Measurements from ENCODE around the gene PCDHB3. TPM values are rescaled to one million over a fixed set of nuclear protein-coding genes. Genes with fewer than 3 reads are reported as not detected.
"Not testable (repeated sequence)": the region's sequence is repeated elsewhere in the genome, so short reads cannot be mapped to it uniquely, and the experiment has no call there.

The PCDHB3 gene
- total RNA-seq, 2 experiments from 2014 or later: not detected

DNA sequence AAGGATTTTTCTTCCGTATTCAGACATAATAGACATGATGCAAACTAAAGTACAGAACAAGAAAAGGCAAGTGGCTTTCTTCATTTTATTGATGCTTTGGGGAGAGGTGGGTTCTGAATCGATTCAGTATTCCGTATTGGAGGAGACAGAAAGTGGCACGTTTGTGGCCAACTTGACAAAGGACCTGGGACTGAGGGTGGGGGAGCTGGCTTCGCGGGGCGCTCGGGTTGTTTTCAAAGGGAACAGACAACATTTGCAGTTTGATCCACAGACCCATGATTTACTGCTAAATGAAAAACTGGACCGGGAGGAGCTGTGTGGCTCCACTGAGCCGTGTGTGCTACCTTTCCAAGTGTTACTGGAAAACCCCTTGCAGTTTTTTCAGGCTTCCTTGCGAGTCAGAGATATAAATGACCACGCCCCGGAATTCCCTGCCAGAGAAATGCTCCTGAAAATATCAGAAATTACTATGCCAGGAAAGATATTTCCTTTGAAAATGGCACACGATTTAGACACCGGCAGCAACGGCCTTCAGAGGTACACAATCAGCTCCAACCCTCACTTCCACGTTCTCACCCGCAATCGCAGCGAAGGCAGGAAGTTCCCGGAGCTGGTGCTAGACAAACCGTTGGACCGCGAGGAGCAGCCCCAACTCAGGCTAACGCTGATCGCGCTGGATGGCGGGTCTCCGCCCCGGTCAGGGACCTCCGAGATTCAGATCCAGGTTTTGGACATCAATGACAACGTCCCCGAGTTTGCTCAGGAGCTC lies 50.1 kb downstream of the PCDHB3 start:
- ATAC-seq (no peak), DNase-seq (no peak)
- CTCF ChIA-PET: interaction anchor here (0.9 to 1.3 kb wide), 7 partner anchors 8 to 414 kb away, joined by 3 to 5 read pairs (median 3); partner anchors contain the start of gene PCDHB9
- TF ChIP-seq, protein P1, sequence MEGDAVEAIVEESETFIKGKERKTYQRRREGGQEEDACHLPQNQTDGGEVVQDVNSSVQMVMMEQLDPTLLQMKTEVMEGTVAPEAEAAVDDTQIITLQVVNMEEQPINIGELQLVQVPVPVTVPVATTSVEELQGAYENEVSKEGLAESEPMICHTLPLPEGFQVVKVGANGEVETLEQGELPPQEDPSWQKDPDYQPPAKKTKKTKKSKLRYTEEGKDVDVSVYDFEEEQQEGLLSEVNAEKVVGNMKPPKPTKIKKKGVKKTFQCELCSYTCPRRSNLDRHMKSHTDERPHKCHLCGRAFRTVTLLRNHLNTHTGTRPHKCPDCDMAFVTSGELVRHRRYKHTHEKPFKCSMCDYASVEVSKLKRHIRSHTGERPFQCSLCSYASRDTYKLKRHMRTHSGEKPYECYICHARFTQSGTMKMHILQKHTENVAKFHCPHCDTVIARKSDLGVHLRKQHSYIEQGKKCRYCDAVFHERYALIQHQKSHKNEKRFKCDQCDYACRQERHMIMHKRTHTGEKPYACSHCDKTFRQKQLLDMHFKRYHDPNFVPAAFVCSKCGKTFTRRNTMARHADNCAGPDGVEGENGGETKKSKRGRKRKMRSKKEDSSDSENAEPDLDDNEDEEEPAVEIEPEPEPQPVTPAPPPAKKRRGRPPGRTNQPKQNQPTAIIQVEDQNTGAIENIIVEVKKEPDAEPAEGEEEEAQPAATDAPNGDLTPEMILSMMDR (IDR thresholded peaks at IDR 0.05): no peak
- H3K4me3 Mint-ChIP-seq: no peak overlapping the region
- H3K27ac Mint-ChIP-seq: no peak overlapping the region
- intact Hi-C loops (cut with micrococcal nuclease): no loop called here
- H3K4me1 Mint-ChIP-seq (ENCODE audit: low read depth): no peaks in the 10 kb centered on the region
- peaks cover 17% of the 10 kb centered on the region for H3K36me3 Mint-ChIP-seq (ENCODE audit: low read depth)
- POLR2A ChIA-PET: interaction anchor here (0.5 kb wide), 1 partner anchor 656 kb away, joined by 3 read pairs; no protein-coding TSS in a partner anchor
- H3K27me3 Mint-ChIP-seq: peaks cover 31% of the 10 kb centered on the region
- H3K9me3 Mint-ChIP-seq: peaks cover 16% of the 10 kb centered on the region

DNA sequence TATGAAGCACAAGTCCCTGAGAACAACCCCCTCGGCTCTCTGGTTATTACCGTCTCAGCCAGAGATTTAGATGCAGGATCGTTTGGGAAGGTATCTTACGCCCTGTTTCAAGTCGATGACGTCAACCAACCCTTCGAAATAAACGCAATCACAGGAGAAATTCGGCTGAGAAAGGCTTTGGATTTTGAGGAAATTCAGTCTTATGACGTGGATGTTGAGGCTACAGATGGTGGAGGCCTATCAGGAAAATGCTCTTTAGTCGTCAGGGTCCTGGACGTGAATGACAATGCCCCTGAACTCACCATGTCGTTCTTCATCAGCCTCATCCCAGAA lies 50.7 kb downstream of the PCDHB3 start:
- H3K27ac Mint-ChIP-seq: no peak overlapping the region
- TF ChIP-seq, protein P1 (IDR thresholded peaks at IDR 0.05): no peak
- H3K4me1 Mint-ChIP-seq (ENCODE audit: low read depth): no peaks in the 10 kb centered on the region
- H3K9me3 Mint-ChIP-seq: peaks cover 18% of the 10 kb centered on the region
- H3K27me3 Mint-ChIP-seq: peaks cover 35% of the 10 kb centered on the region
- POLR2A ChIA-PET: no interaction called here
- no peak for DNase-seq
- H3K4me3 Mint-ChIP-seq: no peak overlapping the region
- no peak for ATAC-seq
- H3K36me3 Mint-ChIP-seq (ENCODE audit: low read depth): peaks cover 17% of the 10 kb centered on the region
- intact Hi-C loops (cut with micrococcal nuclease): no loop called here
- CTCF ChIA-PET: interaction anchor here (1.2 kb wide), 1 partner anchor 333 kb away, joined by 5 read pairs; no protein-coding TSS in a partner anchor

DNA sequence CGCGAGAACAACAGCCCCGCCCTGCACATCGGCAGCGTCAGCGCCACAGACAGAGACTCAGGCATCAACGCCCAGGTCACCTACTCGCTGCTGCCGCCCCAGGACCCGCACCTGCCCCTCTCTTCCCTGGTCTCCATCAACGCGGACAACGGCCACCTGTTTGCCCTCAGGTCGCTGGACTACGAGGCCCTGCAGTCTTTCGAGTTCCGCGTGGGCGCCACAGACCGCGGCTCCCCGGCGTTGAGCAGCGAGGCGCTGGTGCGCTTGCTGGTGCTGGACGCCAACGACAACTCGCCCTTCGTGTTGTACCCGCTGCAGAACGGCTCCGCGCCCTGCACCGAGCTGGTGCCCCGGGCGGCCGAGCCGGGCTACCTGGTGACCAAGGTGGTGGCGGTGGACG lies 51.4 kb downstream of the PCDHB3 start:
- H3K4me1 Mint-ChIP-seq (ENCODE audit: low read depth); H3K4me3 Mint-ChIP-seq; ATAC-seq; H3K27ac Mint-ChIP-seq; DNase-seq; CTCF ChIA-PET; intact Hi-C loops (cut with micrococcal nuclease); POLR2A ChIA-PET: not testable (repeated sequence)
- Mint-ChIP-seq H3K27me3 (peaks cover 38% of the 10 kb centered on the region), H3K9me3 (peaks cover 24% of the 10 kb centered on the region), H3K36me3 (ENCODE audit: low read depth) (peaks cover 17% of the 10 kb centered on the region)

DNA sequence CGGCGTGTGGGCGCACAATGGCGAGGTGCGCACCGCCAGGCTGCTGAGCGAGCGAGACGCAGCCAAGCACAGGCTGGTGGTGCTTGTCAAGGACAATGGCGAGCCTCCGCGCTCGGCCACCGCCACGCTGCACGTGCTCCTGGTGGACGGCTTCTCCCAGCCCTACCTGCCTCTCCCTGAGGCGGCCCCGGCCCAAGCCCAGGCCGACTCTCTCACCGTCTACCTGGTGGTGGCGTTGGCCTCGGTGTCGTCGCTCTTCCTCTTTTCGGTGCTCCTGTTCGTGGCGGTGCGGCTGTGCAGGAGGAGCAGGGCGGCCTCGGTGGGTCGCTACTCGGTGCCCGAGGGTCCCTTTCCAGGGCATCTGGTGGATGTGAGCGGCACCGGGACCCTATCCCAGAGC lies 51.8 kb downstream of the PCDHB3 start:
- DNase-seq; H3K27ac Mint-ChIP-seq; intact Hi-C loops (cut with micrococcal nuclease); H3K4me1 Mint-ChIP-seq (ENCODE audit: low read depth); CTCF ChIA-PET; POLR2A ChIA-PET; ATAC-seq; H3K4me3 Mint-ChIP-seq: not testable (repeated sequence)
- Mint-ChIP-seq H3K9me3 (peaks cover 27% of the 10 kb centered on the region), H3K36me3 (ENCODE audit: low read depth) (peaks cover 17% of the 10 kb centered on the region), H3K27me3 (peaks cover 39% of the 10 kb centered on the region)

Other genes starting within 250 kb of the PCDHB3 start
- not detected for gene PCDHA10, start 244.6 kb upstream of the PCDHB3 start, total RNA-seq
- gene PCDHA11, start 231.5 kb upstream of the PCDHB3 start, total RNA-seq: not detected
- not detected for gene PCDHA12, start 225.2 kb upstream of the PCDHB3 start, total RNA-seq
- not detected for gene PCDHA13, start 218.3 kb upstream of the PCDHB3 start, total RNA-seq
- gene PCDHAC1, start 174.2 kb upstream of the PCDHB3 start, total RNA-seq: not detected
- not detected for gene PCDHAC2, start 134.0 kb upstream of the PCDHB3 start, total RNA-seq
- not detected for gene PCDHB1, start 49.1 kb upstream of the PCDHB3 start, total RNA-seq
- gene PCDHB2, start 5.9 kb upstream of the PCDHB3 start, total RNA-seq: not detected
- gene PCDHB4, start 21.3 kb downstream of the PCDHB3 start, total RNA-seq: not detected
- not detected for gene PCDHB5, start 34.7 kb downstream of the PCDHB3 start, total RNA-seq
- not detected for gene PCDHB6, start 49.6 kb downstream of the PCDHB3 start, total RNA-seq
- gene PCDHB7, start 72.2 kb downstream of the PCDHB3 start, total RNA-seq: not detected
- gene PCDHB8, start 77.3 kb downstream of the PCDHB3 start, total RNA-seq: not detected
- not detected for gene PCDHB16, start 81.9 kb downstream of the PCDHB3 start, total RNA-seq
- not detected for gene PCDHB9, start 86.7 kb downstream of the PCDHB3 start, total RNA-seq
- gene PCDHB10, start 91.9 kb downstream of the PCDHB3 start, total RNA-seq: not detected
- gene PCDHB11, start 99.2 kb downstream of the PCDHB3 start, total RNA-seq: not detected
- not detected for gene PCDHB12, start 108.2 kb downstream of the PCDHB3 start, total RNA-seq
- not detected for gene PCDHB13, start 113.4 kb downstream of the PCDHB3 start, total RNA-seq
- not detected for gene PCDHB14, start 122.9 kb downstream of the PCDHB3 start, total RNA-seq
- gene PCDHB15, start 144.9 kb downstream of the PCDHB3 start, total RNA-seq: not detected
- gene SLC25A2, start 203.6 kb downstream of the PCDHB3 start, total RNA-seq: under 1 TPM in 1 of 2 experiments, not detected in 1; 0.25 TPM
- 10 to 100 TPM; 56.2 to 58.1 TPM for gene TAF7, start 220.3 kb downstream of the PCDHB3 start, total RNA-seq
- gene PCDHGA1, start 230.0 kb downstream of the PCDHB3 start, total RNA-seq: under 1 TPM in 1 of 2 experiments, not detected in 1; 0.07 TPM
- not detected for gene PCDHGA2, start 238.3 kb downstream of the PCDHB3 start, total RNA-seq
- not detected for gene PCDHGA3, start 243.4 kb downstream of the PCDHB3 start, total RNA-seq
- not detected for gene PCDHGB1, start 249.6 kb downstream of the PCDHB3 start, total RNA-seq

All from activated CD8-positive, alpha-beta T cell treated with anti-CD3 and anti-CD28 coated beads for 36 hours (primary cell).